G401.6 (cell line): ENCODE data around the gene EEFSEC.

ENCODE experiments used
- FAIRE-seq: peaks from 2 replicates; lab custom pipeline; 2012; peaks lifted over from hg19 to GRCh38; lab: Jason Lieb, UNC

The EEFSEC gene

DNA sequence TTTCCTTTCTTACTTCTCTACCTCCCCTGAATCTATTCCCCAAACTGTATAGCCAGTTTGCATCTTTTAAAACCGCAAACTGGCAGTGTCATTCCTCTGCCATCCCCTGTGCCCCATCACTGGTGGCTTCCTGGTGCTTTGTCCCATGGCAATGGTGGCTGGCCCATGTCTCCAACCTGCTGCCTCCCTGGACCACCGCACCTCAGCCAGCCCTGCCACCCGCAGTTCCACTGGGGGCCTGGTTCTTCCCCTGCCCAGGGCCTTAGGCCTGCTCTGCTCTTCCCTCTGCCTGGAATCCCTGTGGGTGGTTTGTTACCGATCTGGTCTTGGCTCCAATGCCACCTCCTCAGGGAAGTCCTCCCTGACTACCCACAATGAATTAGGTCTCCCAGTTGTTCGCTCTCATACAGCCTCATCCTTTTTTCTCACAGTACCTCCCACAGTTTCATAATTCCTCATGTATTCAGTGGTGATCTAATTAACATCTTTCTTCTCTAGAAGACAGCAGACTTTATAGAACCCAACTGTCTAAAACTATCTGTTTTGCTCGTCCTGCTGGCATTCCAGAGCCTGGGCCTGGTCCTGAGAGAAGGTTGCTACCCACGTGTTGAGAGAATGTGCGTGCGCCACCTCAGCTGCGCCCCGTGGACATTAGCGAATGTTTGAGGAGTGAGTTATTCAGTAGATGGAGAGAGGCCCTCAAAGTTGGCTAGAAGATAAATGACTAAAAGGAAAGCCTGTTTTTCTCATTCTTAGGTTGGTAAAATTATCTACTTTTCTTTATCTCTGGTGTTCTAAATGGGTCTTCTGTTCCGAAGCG lies 183.3 kb downstream of the EEFSEC start:
- no peak for FAIRE-seq

- no peak for FAIRE-seq
These were observed 184.0 kb downstream of the EEFSEC start for GRCh38 chr3:128337305-128337704.

- no peak for FAIRE-seq
These were observed 185.5 kb downstream of the EEFSEC start for GRCh38 chr3:128338536-128339330.

DNA sequence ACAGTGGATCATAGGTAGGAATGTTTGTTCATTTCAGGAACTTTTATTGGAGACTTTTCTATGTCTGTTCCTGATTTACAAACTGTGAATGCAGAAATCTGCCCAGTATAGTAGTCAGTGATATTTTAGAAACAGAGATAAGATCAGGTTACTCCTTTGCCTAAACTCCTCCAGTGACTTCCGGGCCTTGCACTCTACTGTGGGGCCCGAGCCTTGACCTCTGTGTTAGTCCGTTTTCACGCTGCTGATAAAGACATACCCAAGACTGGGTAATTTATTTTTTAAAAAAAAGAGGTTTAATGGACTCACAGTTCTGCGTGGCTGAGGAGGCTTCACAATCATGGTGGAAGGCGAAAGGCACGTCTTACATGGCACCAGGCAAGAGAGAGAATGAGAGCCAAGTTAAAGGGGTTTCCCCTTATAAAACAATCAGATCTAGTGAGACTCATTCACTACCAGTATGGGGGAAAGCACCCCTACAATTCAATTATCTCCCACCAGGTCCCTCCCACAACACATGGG lies 186.3 kb downstream of the EEFSEC start:
- FAIRE-seq, result no peak

DNA sequence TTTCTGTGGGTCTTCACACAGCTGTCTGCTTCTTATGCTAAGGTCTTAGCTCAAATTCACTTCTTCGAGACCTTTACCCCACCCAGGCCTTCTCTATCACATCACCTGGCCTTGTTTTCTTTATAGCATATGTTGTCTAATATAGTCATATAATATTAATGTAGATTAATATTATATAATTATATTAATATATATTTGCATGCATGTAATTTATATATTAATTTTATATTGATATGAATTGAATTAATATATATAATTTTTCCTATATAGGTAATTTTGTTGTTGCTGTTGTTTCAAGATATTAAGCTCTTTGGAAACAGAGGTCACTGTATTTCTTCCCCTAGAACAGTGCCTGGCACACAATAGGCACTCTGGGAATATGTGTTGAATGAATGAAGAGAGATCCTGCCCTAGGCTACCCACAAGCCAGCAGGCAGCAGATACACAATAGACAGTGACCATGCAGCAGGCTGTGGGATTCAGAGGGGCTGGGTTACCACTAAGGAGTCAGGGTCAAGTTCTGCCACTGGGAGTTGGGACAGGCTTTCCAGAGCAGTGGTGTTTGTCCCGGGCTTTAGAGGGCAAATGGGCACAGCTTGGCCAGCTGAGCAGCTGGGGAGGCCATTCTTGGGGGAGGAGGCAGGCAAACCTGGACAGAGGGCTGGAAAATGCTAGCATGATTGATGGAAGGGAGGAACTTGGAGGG lies 187.1 kb downstream of the EEFSEC start:
- FAIRE-seq, result no peak

DNA sequence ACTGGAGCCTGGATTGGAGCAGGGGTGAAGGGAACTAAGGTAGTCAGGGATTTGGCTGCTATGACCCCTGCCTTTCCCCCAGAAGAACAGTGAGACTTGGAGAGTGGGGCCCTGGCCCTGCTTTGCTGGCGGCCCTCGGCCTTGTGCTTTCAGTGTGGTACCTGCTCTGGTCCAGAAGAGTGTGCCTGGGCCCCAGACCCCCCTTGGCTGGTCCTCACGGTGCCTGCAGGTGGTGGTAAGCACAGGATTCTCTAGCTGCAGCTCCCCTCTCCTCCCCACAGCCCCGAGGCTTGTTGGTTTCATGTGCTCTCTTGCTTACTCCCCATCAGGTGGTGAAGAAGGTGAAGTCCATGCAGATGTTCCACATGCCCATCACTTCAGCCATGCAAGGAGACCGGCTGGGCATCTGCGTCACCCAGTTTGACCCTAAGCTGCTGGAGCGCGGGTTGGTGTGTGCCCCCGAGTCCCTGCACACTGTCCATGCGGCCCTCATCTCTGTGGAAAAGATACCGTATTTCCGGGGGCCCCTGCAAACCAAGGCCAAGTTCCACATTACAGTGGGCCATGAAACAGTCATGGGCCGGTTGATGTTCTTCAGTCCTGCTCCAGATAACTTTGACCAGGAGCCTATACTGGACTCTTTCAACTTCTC lies 187.7 kb downstream of the EEFSEC start:
- FAIRE-seq, result no peak

GRCh38 chr3:128341659-128342395 lies 188.5 kb downstream of the EEFSEC start:
- FAIRE-seq, result no peak

DNA sequence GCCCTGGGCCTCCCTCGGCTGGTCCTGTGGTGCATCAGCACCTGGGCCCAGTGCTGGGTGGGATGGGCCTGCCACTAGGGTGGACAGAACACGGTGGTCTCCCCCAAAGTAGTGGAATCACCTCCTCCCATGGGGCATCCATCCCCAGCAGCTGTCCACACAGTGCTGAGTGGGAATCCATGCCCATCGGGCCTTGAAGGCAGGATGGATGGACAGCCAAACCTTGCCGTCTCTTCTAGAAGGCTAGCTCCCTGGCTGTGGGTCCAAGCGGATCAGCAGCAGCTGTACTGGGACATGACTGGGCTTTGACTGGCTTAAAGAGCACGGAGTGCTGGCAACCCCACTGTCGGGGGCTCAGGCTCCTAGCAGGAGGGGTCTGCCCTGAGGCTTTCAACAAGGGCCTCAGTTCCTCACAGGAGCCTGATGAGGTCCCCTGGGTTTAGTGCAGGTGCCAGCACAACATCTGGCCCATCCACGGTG lies 189.5 kb downstream of the EEFSEC start:
- no peak for FAIRE-seq

DNA sequence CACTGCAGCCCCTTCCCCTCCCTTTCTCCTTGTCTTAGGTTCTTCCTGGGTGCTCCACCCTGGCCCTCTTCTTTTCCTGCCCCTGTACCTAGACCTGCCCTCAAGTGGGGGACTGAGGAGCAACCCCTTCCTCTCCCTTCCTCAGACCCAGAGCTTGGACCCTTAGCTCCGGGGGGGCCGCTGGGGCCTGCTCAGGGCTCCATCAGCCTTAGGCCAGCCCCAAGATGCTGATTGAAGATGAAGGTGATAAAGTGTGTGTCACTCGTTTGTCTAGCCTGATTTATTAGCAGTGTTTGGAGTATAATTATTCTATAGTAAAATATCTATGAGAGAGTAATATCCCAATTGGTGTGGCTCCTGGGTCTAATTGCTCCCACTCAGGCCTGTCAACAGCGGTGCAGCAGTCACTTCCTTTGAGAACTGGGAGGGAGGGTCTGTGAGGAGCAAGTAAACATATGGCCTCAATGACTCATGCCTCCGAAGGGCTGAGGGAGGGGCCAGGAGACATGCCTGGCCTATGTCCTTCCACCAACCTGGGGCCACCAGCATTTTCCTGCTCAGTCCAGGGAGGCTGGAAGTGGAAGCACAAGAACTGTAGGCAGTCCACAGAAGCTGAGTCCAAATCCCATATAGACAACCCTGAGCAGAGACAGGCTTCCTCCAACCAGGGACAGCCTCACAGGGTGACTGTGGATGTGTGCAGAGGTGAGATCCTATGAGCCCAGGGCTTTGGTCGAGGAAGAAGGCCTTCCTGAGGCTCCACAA lies 190.2 kb downstream of the EEFSEC start:
- FAIRE-seq, result no peak

DNA sequence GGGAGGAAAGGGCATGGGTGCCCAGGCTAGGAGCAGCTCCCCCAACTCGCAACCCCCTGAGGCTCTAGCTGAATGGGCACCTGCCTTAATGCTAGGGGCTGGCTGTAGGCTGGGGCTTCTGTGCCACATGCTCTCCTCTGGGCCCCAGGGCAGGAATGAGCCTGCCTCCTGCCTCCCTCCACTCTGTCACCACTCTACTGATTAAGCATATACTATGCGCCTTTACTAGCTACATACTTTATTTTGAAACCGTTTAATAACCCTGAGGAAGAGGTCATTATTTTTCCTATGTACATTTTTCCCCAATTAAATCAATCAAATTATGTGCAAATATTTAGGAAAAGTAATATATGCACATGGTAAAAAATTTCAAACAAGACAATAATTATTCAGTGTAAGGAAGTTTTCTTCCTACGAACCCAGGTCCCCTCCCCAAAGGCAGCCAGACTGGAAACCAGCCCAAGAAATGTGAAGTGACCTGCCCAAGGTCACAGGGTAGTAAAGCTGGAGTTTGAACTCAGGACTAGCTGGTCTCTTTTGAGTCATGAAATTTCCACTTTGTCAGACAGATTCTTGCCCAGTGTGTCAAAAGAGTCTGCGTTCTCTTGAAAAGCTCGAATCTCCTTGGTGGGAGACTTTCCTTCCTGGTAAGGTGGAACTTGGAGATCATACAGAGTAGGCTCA lies 190.9 kb downstream of the EEFSEC start:
- no peak for FAIRE-seq

GRCh38 chr3:128345196-128345595 lies 191.9 kb downstream of the EEFSEC start:
- no peak for FAIRE-seq

GRCh38 chr3:128346562-128346961 lies 193.3 kb downstream of the EEFSEC start:
- FAIRE-seq, result no peak

- no peak for FAIRE-seq
These were observed 194.0 kb downstream of the EEFSEC start for GRCh38 chr3:128347282-128347681.

DNA sequence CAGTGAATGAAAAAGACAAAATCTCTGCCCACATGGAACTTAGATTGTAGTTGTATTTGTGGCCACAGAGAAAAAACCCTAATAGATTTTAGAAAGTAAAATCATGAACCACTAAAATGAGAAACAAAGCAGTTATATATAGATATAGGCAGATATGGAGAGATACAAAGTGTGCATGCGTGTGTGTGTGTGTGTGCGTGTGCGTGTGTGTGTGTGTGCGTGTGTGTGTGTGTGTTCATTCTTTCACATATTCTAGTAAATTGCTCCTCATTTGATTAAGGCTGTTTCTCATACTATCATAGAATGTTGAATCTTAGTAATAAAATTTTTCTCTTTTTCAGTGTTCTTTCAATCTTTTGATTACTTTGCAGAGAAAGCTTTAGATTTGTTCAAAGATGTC lies 194.8 kb downstream of the EEFSEC start:
- no peak for FAIRE-seq

DNA sequence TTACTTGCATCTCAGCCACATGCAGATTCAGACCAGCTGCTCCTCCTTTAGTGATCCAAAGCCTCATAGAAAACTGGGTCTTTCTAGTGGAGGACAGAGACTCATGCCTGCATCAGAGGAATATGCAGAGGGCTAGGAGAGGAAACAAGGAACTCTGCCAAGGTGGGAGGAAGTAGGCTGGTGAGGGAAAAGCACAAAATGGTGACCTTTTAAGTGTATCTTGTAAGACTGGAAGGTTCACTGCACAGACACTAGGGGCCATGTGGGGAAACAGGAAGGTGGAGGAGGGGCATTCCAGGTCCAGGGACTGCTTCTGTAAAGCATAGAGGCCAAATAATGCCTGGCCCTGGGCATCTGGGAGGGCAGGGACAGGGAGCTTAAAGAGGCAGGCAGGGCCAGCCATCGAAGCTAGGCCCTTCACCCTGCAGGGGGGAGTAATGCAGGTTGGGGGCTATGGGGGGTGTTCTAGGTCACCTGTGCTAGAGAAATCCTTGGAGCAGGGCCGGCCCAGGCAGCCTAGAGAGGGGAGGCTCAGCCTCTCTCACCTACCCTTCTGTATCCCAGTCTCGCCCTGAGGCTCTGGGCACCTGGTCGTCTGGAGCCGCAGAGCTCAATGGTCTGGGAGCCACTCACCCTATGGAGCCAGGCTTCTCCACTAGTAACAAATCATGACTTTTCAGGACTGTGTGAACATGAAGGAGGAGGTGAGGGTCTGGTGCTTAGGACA lies 195.7 kb downstream of the EEFSEC start:
- no peak for FAIRE-seq

DNA sequence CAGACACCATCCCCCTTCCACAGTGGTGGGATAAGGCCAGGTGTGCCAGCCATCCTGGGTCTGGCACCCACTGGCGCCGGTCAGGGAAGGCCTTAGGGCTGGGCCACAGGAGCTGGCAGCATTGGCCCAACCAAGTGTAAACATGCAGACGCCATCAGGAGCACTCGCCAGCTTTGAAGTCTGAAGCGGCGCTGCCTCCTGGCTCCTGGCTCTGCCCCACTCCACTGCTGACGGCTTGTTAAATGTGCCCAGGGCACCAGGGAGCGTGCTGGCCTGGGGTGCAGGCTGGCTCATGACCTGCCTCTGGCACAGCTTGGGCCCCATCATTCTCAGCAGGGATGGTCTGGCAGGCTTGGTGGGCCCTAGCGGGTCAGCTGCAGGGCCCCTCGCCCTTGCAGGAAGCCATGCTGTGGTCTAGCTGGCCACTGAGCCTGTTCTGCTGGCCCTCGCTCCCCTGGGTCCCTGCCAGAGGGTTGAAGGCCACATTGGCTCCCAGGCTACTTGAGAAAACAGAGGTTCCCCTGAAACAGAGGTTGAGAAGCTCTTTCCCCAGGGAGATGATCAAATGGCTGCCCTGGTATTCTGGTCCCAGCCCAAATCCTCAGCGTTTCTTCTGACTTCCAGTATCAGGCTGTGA lies 196.8 kb downstream of the EEFSEC start:
- FAIRE-seq, result no peak

DNA sequence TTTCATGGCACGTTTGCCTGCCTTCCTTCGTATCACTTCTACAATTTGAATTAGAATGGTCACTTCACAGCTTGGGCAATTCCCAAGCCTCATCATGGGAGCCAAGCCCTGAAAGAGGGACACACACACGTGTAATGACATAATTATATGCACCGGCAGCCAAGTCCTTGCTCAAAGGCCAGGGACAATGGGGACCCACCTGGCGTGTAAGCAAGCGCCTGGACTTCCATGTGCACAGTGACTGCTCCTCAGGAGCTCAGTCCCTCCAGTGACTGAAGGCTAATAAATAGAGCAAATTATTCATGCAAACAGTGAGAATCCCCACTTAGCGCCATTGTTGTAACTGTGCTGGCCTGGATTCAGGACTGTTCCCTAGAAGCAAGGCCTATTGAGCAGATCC lies 198.3 kb downstream of the EEFSEC start:
- FAIRE-seq, result no peak

- FAIRE-seq, result no peak
These were observed 199.0 kb downstream of the EEFSEC start for GRCh38 chr3:128352326-128352725.
